Stimulated activated CD8-positive, alpha-beta memory T cell treated with anti-CD3 and anti-CD28 coated beads, Interleukin-7, amount 100 ng/mL, for 48 hours (primary cell): ENCODE measurements around the gene ETNK2.

Experiments
- DNase-seq, 2 donors: peaks; one replicate each; pipeline ENCODE4 v3.0.0-alpha.2; 2020; ENCODE audit warnings: low read depth in 1 of 2; ENCODE audit errors: extremely low read depth in 1 of 2

ETNK2 gene

GRCh38 chr1:204128464-204128963, 23.3 kb downstream of the ETNK2 start:
- DNase-seq, result no peak

- no peak for DNase-seq
Observed at GRCh38 chr1:204127597-204128242, 24.1 kb downstream of the ETNK2 start.

GRCh38 chr1:204126956-204127355, 24.9 kb downstream of the ETNK2 start:
- DNase-seq, result no peak

GRCh38 chr1:204126386-204126785, 25.5 kb downstream of the ETNK2 start:
- DNase-seq, result no peak

- no peak for DNase-seq
Observed at GRCh38 chr1:204125759-204126351, 26.0 kb downstream of the ETNK2 start.

- DNase-seq, result no peak
Observed at GRCh38 chr1:204124639-204125038, 27.2 kb downstream of the ETNK2 start.

GRCh38 chr1:204123376-204123775, 28.5 kb downstream of the ETNK2 start:
- DNase-seq, result no peak

- DNase-seq, result no peak
Observed at GRCh38 chr1:204121840-204122555, 29.8 kb downstream of the ETNK2 start.

- no peak for DNase-seq
Observed at GRCh38 chr1:204116539-204116938, 35.3 kb downstream of the ETNK2 start.

GRCh38 chr1:204115116-204115515, 36.7 kb downstream of the ETNK2 start:
- DNase-seq, result no peak

GRCh38 chr1:204114606-204115005, 37.2 kb downstream of the ETNK2 start:
- DNase-seq, result no peak

- no peak for DNase-seq
Observed at GRCh38 chr1:204113896-204114295, 37.9 kb downstream of the ETNK2 start.

GRCh38 chr1:204112876-204113730, 38.7 kb downstream of the ETNK2 start:
- no peak for DNase-seq

- no peak for DNase-seq
Observed at GRCh38 chr1:204110894-204111633, 40.8 kb downstream of the ETNK2 start.

GRCh38 chr1:204108312-204109141, 43.3 kb downstream of the ETNK2 start:
- no peak for DNase-seq

- DNase-seq, result no peak
Observed at GRCh38 chr1:204107892-204108291, 44.0 kb downstream of the ETNK2 start.

- no peak for DNase-seq
Observed at GRCh38 chr1:204106825-204107224, 45.0 kb downstream of the ETNK2 start.

- DNase-seq, result no peak
Observed at GRCh38 chr1:204105131-204105515, 46.7 kb downstream of the ETNK2 start.

GRCh38 chr1:204104331-204105130, 47.3 kb downstream of the ETNK2 start:
- peak in 1 of 2 donors; percentile 32 for DNase-seq
